ENCODE measurements around the gene RNASE3. TPM values are rescaled to one million over a fixed set of nuclear protein-coding genes. Genes with fewer than 3 reads are reported as not detected.

The RNASE3 gene
- polyA plus RNA-seq, 1 experiment = not detected

- no peak overlapping the region for H3K4me3 ChIP-seq (ENCODE audit: low read depth, low read length)
- H3K9me3 ChIP-seq (ENCODE audit: control insufficient read depth, insufficient read depth, low read length) = no peaks in the 10 kb centered on the region
- ChIA-PET CTCF (interaction anchor here (0.7 to 2.1 kb wide), 9 partner anchors 8 to 249 kb away, joined by 3 to 29 read pairs (median 4); no protein-coding TSS in a partner anchor), POLR2A (no interaction called here)
- no peak for DNase-seq (ENCODE audit: low read depth, low spot score)
- no peak overlapping the region for H3K27ac ChIP-seq (ENCODE audit: low read depth, low read length)
- peak; percentile 64 for TF ChIP-seq CTCF (IDR thresholded peaks at IDR 0.05; ENCODE audit: low read depth, low read length)
- H3K27me3 ChIP-seq (ENCODE audit: control insufficient read depth, insufficient read depth, low read length) = peaks cover 7% of the 10 kb centered on the region
These were observed 35.4 kb upstream of the RNASE3 start for GRCh38 chr14:20855652-20856291.

- no peak overlapping the region for H3K27ac ChIP-seq (ENCODE audit: low read depth, low read length)
- CTCF ChIA-PET = interaction anchor here (0.6 to 4.7 kb wide), 28 partner anchors 9 to 248 kb away, joined by 3 to 80 read pairs (median 4); partner anchors contain the start of genes RNASE2, RNASE3 and RNASE4
- no peaks in the 10 kb centered on the region for H3K9me3 ChIP-seq (ENCODE audit: control insufficient read depth, insufficient read depth, low read length)
- POLR2A ChIA-PET = no interaction called here
- no peak for DNase-seq (ENCODE audit: low read depth, low spot score)
- peaks cover 7% of the 10 kb centered on the region for H3K27me3 ChIP-seq (ENCODE audit: control insufficient read depth, insufficient read depth, low read length)
- TF ChIP-seq CTCF (IDR thresholded peaks at IDR 0.05; ENCODE audit: low read depth, low read length) = no peak
- H3K4me3 ChIP-seq (ENCODE audit: low read depth, low read length) = no peak overlapping the region
These were observed 34.0 kb upstream of the RNASE3 start for GRCh38 chr14:20857207-20857606.

DNA sequence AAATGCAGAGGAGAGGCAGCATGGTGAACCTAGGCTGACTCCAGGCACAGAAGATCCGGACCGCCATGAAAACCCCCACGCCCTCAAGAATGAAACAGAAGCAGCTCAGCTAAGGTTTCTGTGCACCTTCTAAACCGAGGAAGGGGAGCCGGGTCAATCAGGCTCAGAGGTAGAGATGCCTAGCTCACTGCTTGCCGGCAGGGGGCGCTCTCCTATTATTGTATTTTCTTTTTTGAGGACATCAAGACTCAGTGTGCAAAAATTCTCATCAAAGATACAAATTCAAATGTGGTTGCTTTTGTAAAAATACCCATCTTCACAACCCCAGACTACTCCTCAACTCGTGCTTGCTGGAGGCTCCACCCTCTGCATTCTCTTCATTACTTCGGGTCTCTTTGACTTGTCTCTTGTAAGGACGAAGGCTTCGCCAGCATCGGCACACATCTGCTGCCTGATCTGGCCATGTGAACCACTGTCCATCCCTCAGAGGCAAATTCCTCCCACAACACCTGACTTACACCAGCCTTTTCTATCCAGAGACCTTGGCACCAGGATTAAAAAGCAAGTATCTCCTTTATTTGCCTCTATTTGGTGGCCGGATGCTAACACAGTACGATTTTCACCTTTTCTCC lies 33.4 kb upstream of the RNASE3 start:
- ChIA-PET POLR2A (no interaction called here), CTCF (interaction anchor here (0.6 to 4.7 kb wide), 33 partner anchors 9 to 249 kb away, joined by 3 to 80 read pairs (median 4); partner anchors contain the start of genes RNASE2, RNASE3 and RNASE4)
- Histone ChIP-seq H3K27ac (ENCODE audit: low read depth, low read length) (no peak overlapping the region), H3K9me3 (ENCODE audit: control insufficient read depth, insufficient read depth, low read length) (no peaks in the 10 kb centered on the region), H3K4me3 (ENCODE audit: low read depth, low read length) (no peak overlapping the region), H3K27me3 (ENCODE audit: control insufficient read depth, insufficient read depth, low read length) (peaks cover 7% of the 10 kb centered on the region)
- no peak for DNase-seq (ENCODE audit: low read depth, low spot score)
- peak; percentile 86 for TF ChIP-seq CTCF (IDR thresholded peaks at IDR 0.05; ENCODE audit: low read depth, low read length)

- no peak for DNase-seq (ENCODE audit: low read depth, low spot score)
- H3K27me3 ChIP-seq (ENCODE audit: control insufficient read depth, insufficient read depth, low read length) = no peaks in the 10 kb centered on the region
- H3K9me3 ChIP-seq (ENCODE audit: control insufficient read depth, insufficient read depth, low read length) = no peaks in the 10 kb centered on the region
- no peak for TF ChIP-seq CTCF (IDR thresholded peaks at IDR 0.05; ENCODE audit: low read depth, low read length)
- ChIA-PET CTCF (interaction anchor here (1.0 to 2.3 kb wide), 2 partner anchors 8 to 169 kb away, joined by 3 to 17 read pairs; no protein-coding TSS in a partner anchor), POLR2A (no interaction called here)
- no peak overlapping the region for H3K4me3 ChIP-seq (ENCODE audit: low read depth, low read length)
- H3K27ac ChIP-seq (ENCODE audit: low read depth, low read length) = no peak overlapping the region
These were observed 25.0 kb upstream of the RNASE3 start for GRCh38 chr14:20866194-20866593.

- ChIA-PET POLR2A (no interaction called here), CTCF (interaction anchor here (1.0 to 2.3 kb wide), 4 partner anchors 9 to 170 kb away, joined by 3 to 17 read pairs (median 5); no protein-coding TSS in a partner anchor)
- Histone ChIP-seq H3K4me3 (ENCODE audit: low read depth, low read length) (no peak overlapping the region), H3K27me3 (ENCODE audit: control insufficient read depth, insufficient read depth, low read length) (no peaks in the 10 kb centered on the region), H3K27ac (ENCODE audit: low read depth, low read length) (no peak overlapping the region), H3K9me3 (ENCODE audit: control insufficient read depth, insufficient read depth, low read length) (no peaks in the 10 kb centered on the region)
- DNase-seq (ENCODE audit: low read depth, low spot score) = no peak
- peak; percentile 29; the same call in 1 of the 2 replicates for TF ChIP-seq CTCF (IDR thresholded peaks at IDR 0.05; ENCODE audit: low read depth, low read length)
These were observed 24.2 kb upstream of the RNASE3 start for GRCh38 chr14:20866963-20867362.
